Vagina (tissue), 2 donors: ENCODE measurements around the gene PTPN9. TPM values are rescaled to one million over a fixed set of nuclear protein-coding genes. Genes with fewer than 3 reads are reported as not detected.
A peak's percentile ranks its signal among the peaks of the same experiment; 100 is the strongest.

Experiments
- DNase-seq, 2 donors: peaks; one replicate each; pipeline ENCODE4 v3.0.0-alpha.2; 2017; ENCODE audit errors: extremely low spot score in 2 of 2
- H3K27ac ChIP-seq: fragments of 200-600 bp; sonication (generic); one replicate; pipeline ENCODE4 v1.5.1; 2019
- H3K27me3 ChIP-seq: fragments of 200-600 bp; sonication (generic); one replicate; pipeline ENCODE4 v1.5.1; 2019
- H3K36me3 ChIP-seq, 2 donors: fragments of 200-600 bp; sonication (generic); one replicate each; pipeline ENCODE4 v1.5.1; 2017 to 2019
- H3K4me1 ChIP-seq: fragments of 200-600 bp; sonication (generic); one replicate; pipeline ENCODE4 v1.5.1; 2019
- H3K4me3 ChIP-seq, 2 donors: fragments of 200-600 bp; sonication (generic); 1 replicate in 1 of 2; 2 replicates in 1 of 2; pipeline ENCODE4 v1.5.1; 2016 to 2019
- H3K9me3 ChIP-seq: fragments of 200-600 bp; sonication (generic); one replicate; pipeline ENCODE4 v1.5.1; 2019
- CTCF ChIP-seq, 3 experiments: fragments of 450-650 bp in 2 of 3; fragments of 200-600 bp in 1 of 3; sonication (generic) in 1 of 3; IDR thresholded peaks; one replicate each; pipeline ENCODE4 v1.5.1; 2017 to 2019; ENCODE audit warnings: antibody characterized with exemption in 3 of 3, mild to moderate bottlenecking in 2 of 3, moderate library complexity in 2 of 3
- POLR2A ChIP-seq, 2 donors: fragments of 450-650 bp; IDR thresholded peaks; one replicate each; pipeline ENCODE4 v1.6.1; 2017; ENCODE audit warnings: antibody characterized with exemption in 2 of 2, mild to moderate bottlenecking in 2 of 2, moderate library complexity in 2 of 2
- POLR2AphosphoS5 ChIP-seq, 2 donors: sonication (generic); formaldehyde crosslinking; IDR thresholded peaks; one replicate each; pipeline ENCODE4 v1.9.0; 2017; ENCODE audit warnings: antibody characterized with exemption in 2 of 2, mild to moderate bottlenecking in 2 of 2, low read depth in 1 of 2; ENCODE audit not compliant: insufficient read depth in 1 of 2
- intact Hi-C: fragments of 100-400 bp; cut with DNase I; formaldehyde crosslinking; loops from one replicate; pipeline ENCODE4 v1.15.1; 2023
- total RNA-seq: library from RNA; depleted of rRNA; stranded (reverse); fragments of >200 nt; gene quantifications from one replicate; pipeline ENCODE4 v1.2.3, GENCODE V29; 2016

PTPN9 gene
- total RNA-seq: 18.2 TPM

DNA sequence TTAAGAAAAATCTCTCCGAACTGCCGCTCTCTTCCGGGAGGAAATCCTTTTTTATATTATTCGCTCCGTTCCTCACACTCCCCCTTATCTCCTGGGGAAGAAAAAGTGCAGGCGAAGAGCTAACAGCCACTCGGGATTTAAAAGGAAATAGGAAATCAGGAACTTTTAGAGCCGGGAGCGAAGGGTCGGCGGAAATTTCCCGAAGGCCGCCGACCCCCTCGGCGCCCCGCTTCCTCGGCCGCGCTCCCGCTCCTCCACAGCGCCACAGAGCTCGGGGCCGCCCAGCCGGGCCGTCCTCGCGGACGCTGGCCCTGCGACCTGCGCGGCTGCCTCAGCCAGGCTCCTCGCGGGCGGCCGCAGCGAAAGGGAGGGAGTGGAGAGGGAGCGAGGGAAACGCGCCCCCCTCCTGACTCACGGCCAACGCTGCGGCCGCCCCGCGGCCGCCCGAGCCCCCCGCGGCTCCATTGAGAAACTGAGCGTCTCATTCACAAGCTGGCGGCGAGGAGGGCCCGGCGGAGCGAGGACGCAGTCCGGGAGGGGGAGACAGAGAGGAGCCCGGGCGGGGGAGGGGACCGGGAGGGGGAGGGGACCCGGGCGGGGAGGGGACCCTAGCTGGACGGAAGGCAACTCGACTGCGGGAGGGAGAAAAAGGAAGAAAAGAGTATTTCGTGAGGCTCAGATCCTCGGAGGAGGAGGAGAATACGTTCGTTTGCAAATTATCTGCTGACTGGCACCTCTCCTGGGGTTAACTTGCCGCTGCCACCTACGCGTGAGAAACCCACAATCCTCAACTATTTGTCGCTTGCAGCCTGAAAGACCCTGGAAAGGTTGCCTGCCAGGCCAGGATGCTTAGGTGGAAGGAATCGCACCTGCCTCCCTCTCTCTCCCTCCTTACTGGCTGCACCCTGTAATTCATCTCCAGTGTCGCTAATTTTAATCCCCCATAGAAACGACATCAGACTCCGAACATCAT lies at the start of gene PTPN9:
TSS of gene PTPN9 (minus strand) at position 368 of the 973 bp plus-strand sequence. CDS start 539 bp downstream, outside the sequence.
- Histone ChIP-seq H3K27me3 (no peaks in the 10 kb centered on the region), H3K36me3 (no peaks in the 10 kb centered on the region), H3K4me3 (peak within 1 kb of the TSS; percentile 92 to 96), H3K4me1 (peaks cover 18% of the 10 kb centered on the region), H3K27ac (peak within 1 kb of the TSS; percentile 94), H3K9me3 (no peaks in the 10 kb centered on the region)
- DNase-seq: no peak
- intact Hi-C loops: loop anchor here (5.0 to 10.0 kb wide), 3 partner anchors 38 to 124 kb away; partner anchors contain the start of gene SIN3A
- TF ChIP-seq POLR2AphosphoS5 (IDR thresholded peaks at IDR 0.05; ENCODE audit: insufficient read depth in 1 of 2, low read depth in 1 of 2): peak in 1 of 2 donors; percentile 38
- TF ChIP-seq CTCF (IDR thresholded peaks at IDR 0.05): no peak
- peak in 1 of 2 donors; percentile 27 for TF ChIP-seq POLR2A (IDR thresholded peaks at IDR 0.05)

- Histone ChIP-seq H3K27me3 (no peaks in the 10 kb centered on the region), H3K4me1 (peaks cover 27% of the 10 kb centered on the region), H3K27ac (peak within 1 kb of the TSS; percentile 96), H3K36me3 (no peaks in the 10 kb centered on the region), H3K9me3 (no peaks in the 10 kb centered on the region), H3K4me3 (peak within 1 kb of the TSS; percentile 55 to 71)
- peak; percentile 87 to 91 for TF ChIP-seq POLR2AphosphoS5 (IDR thresholded peaks at IDR 0.05; ENCODE audit: insufficient read depth in 1 of 2, low read depth in 1 of 2)
- TF ChIP-seq POLR2A (IDR thresholded peaks at IDR 0.05): no peak
- no peak for TF ChIP-seq CTCF (IDR thresholded peaks at IDR 0.05)
- no peak for DNase-seq
- intact Hi-C loops: loop anchor here (5.0 kb wide), 1 partner anchor 173 kb away; the partner anchor contains the start of gene SIN3A
Observed at GRCh38 chr15:75625542-75626347, 46.6 kb upstream of the PTPN9 start, which contains the start of gene SNUPN. Gene SNUPN, minus strand, starts transcription at chr15:75625725. Its CDS starts 4,674 bp downstream, at chr15:75621051.

DNA sequence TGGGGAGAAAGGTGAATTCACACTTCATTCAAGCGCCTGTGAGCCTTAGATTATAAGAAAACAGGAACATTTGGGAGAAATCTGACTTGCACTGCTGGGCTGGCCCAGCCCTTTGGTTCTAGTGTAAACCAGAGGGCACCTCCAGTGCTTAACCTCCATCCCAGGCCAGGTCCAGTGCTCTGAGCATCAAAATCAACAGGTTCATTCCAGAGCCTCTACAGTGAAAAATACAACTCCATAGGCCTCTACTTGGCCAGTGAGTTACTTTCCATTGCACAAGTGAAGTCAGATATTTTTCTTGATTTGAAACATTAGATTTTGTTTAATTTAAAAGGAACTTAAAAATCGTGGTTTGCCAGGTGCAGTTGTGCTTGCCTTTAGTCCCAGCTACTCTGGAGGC lies 43.4 kb upstream of the PTPN9 start:
- Histone ChIP-seq H3K36me3 (peaks cover 0 to 21% of the 10 kb centered on the region in 2 donors), H3K27me3 (no peaks in the 10 kb centered on the region), H3K27ac (no peak overlapping the region), H3K4me3 (no peak overlapping the region), H3K9me3 (no peaks in the 10 kb centered on the region), H3K4me1 (peaks cover 38% of the 10 kb centered on the region)
- intact Hi-C loops: no loop called here
- DNase-seq: no peak
- TF ChIP-seq POLR2AphosphoS5 (IDR thresholded peaks at IDR 0.05; ENCODE audit: insufficient read depth in 1 of 2, low read depth in 1 of 2) (no peak), CTCF (IDR thresholded peaks at IDR 0.05) (no peak), POLR2A (IDR thresholded peaks at IDR 0.05) (no peak)

GRCh38 chr15:75620841-75621391 lies 41.8 kb upstream of the PTPN9 start:
- intact Hi-C loops: no loop called here
- H3K4me3 ChIP-seq: peak overlapping the region in 1 of 2 donors; percentile 5

More at GRCh38 chr15:75620841-75621391, 41.8 kb upstream of the PTPN9 start:
- TF ChIP-seq POLR2A (IDR thresholded peaks at IDR 0.05) (no peak), CTCF (IDR thresholded peaks at IDR 0.05) (peak in 1 of 3 experiments; percentile 41), POLR2AphosphoS5 (IDR thresholded peaks at IDR 0.05; ENCODE audit: insufficient read depth in 1 of 2, low read depth in 1 of 2) (no peak)
- Histone ChIP-seq H3K27ac (peak overlapping the region; percentile 59), H3K27me3 (no peaks in the 10 kb centered on the region), H3K4me1 (peaks cover 30% of the 10 kb centered on the region), H3K36me3 (peaks cover 0 to 37% of the 10 kb centered on the region in 2 donors), H3K9me3 (no peaks in the 10 kb centered on the region)
- DNase-seq: peak in 1 of 2 donors; percentile 94
